Mesenchymal stem cell (in vitro differentiated cells and primary cell): ENCODE measurements around the gene SEMA5B.

Experiments used
- DNase-seq: peaks from one replicate; pipeline ENCODE4 v3.0.0-alpha.2; 2013
- H2AFZ ChIP-seq: one replicate; pipeline ENCODE4 v1.6.1; 2013; ENCODE audit warnings: low read depth, mild to moderate bottlenecking, control low read depth, inconsistent platforms, low read length, moderate library complexity
- H2AK5ac ChIP-seq: 2 replicates; pipeline ENCODE4 v1.6.1; 2013; ENCODE audit warnings: low read length, moderate library complexity, mild to moderate bottlenecking, inconsistent platforms; ENCODE audit not compliant: severe bottlenecking
- H2BK120ac ChIP-seq: one replicate; pipeline ENCODE4 v1.6.1; 2013; ENCODE audit warnings: low read depth, mild to moderate bottlenecking, inconsistent platforms, low read length, moderate library complexity
- H2BK12ac ChIP-seq, 2 experiments: one replicate each; pipeline ENCODE4 v1.6.1; 2013; ENCODE audit warnings: inconsistent platforms in 2 of 2, low read length in 2 of 2, mild to moderate bottlenecking in 2 of 2, moderate library complexity in 2 of 2, control low read depth in 1 of 2
- H2BK15ac ChIP-seq: one replicate; pipeline ENCODE4 v1.6.1; 2013; ENCODE audit warnings: mild to moderate bottlenecking, low read depth, inconsistent platforms; ENCODE audit not compliant: poor library complexity, severe bottlenecking
- H2BK5ac ChIP-seq: 2 replicates; pipeline ENCODE4 v1.6.1; 2013; ENCODE audit warnings: low read depth, mild to moderate bottlenecking, low read length, control low read depth, inconsistent platforms; ENCODE audit not compliant: poor library complexity, severe bottlenecking
- H3K14ac ChIP-seq, 2 experiments: one replicate each; pipeline ENCODE4 v1.6.1; 2013; ENCODE audit warnings: inconsistent platforms in 2 of 2, low read length in 2 of 2, control low read depth in 1 of 2, mild to moderate bottlenecking in 1 of 2, moderate library complexity in 1 of 2
- H3K18ac ChIP-seq, 2 experiments: one replicate each; pipeline ENCODE4 v1.6.1; 2013; ENCODE audit warnings: inconsistent platforms in 2 of 2, low read length in 2 of 2, control low read depth in 1 of 2, low read depth in 1 of 2, mild to moderate bottlenecking in 1 of 2
- H3K23ac ChIP-seq, 2 experiments: one replicate each; pipeline ENCODE4 v1.6.1; 2013; ENCODE audit warnings: inconsistent platforms in 2 of 2, low read length in 2 of 2, mild to moderate bottlenecking in 2 of 2, moderate library complexity in 2 of 2, control low read depth in 1 of 2
- H3K27ac ChIP-seq: 2 replicates; pipeline ENCODE4 v1.5.1; 2013; ENCODE audit warnings: mild to moderate bottlenecking, moderate library complexity, low read length, control low read depth, inconsistent platforms; ENCODE audit not compliant: poor library complexity, severe bottlenecking
- H3K27me3 ChIP-seq, 2 experiments: 2 replicates each; pipeline versions ENCODE4 v1.6.1 to v1.7.0; 2013; ENCODE audit warnings: low read length in 2 of 2, mild to moderate bottlenecking in 2 of 2, moderate library complexity in 2 of 2, control low read depth in 1 of 2, inconsistent platforms in 1 of 2; ENCODE audit not compliant: control insufficient read depth in 1 of 2, insufficient read depth in 1 of 2
- H3K36me3 ChIP-seq, 2 experiments: 2 replicates each; pipeline versions ENCODE4 v1.6.1 to v1.7.0; 2013; ENCODE audit warnings: low read length in 2 of 2, control low read depth in 1 of 2, inconsistent platforms in 1 of 2, low read depth in 1 of 2, mild to moderate bottlenecking in 1 of 2; ENCODE audit not compliant: insufficient read depth in 2 of 2, control insufficient read depth in 1 of 2
- H3K4ac ChIP-seq, 2 experiments: one replicate each; pipeline ENCODE4 v1.6.1; 2013; ENCODE audit warnings: inconsistent platforms in 2 of 2, low read length in 2 of 2, mild to moderate bottlenecking in 2 of 2, moderate library complexity in 2 of 2, control low read depth in 1 of 2, low read depth in 1 of 2
- H3K4me1 ChIP-seq: 2 replicates; pipeline ENCODE4 v1.6.1; 2013; ENCODE audit warnings: low read depth, low read length, control low read depth; ENCODE audit not compliant: control insufficient read depth, insufficient read depth
- H3K4me2 ChIP-seq: 2 replicates; pipeline ENCODE4 v1.6.1; 2013; ENCODE audit warnings: low read length, mild to moderate bottlenecking, inconsistent platforms; ENCODE audit not compliant: poor library complexity, severe bottlenecking
- H3K4me3 ChIP-seq, 2 experiments: 2 replicates each; pipeline versions ENCODE4 v1.5.1 to v1.7.0; 2013; ENCODE audit warnings: low read length in 2 of 2, mild to moderate bottlenecking in 2 of 2, control low read depth in 1 of 2, low read depth in 1 of 2; ENCODE audit not compliant: insufficient read depth in 1 of 2
- H3K79me1 ChIP-seq: replicated peaks from 2 replicates; pipeline ENCODE4 v1.6.1; 2013; ENCODE audit warnings: mild to moderate bottlenecking, control low read depth, low read length, inconsistent platforms; ENCODE audit not compliant: poor library complexity, severe bottlenecking
- H3K9ac ChIP-seq: 2 replicates; pipeline ENCODE4 v1.7.0; 2013; ENCODE audit warnings: mild to moderate bottlenecking, low read length, moderate library complexity
- H3K9me3 ChIP-seq: 2 replicates; pipeline ENCODE4 v1.7.0; 2013; ENCODE audit warnings: mild to moderate bottlenecking, low read length; ENCODE audit not compliant: control insufficient read depth
- H4K8ac ChIP-seq: one replicate; pipeline ENCODE4 v1.6.1; 2013; ENCODE audit warnings: inconsistent platforms, mild to moderate bottlenecking, low read length, moderate library complexity
- H4K91ac ChIP-seq: one replicate; pipeline ENCODE4 v1.6.1; 2013; ENCODE audit warnings: mild to moderate bottlenecking, low read length, inconsistent platforms
- WGBS: methylation state at CpG from one replicate; pipeline ENCODE4 v1.1.7; 2013; ENCODE audit warnings: mixed read lengths; 5-methylcytosine and 5-hydroxymethylcytosine counted together

The SEMA5B gene

GRCh38 chr3:122913539-122914100, 113.9 kb downstream of the SEMA5B start:
- Histone ChIP-seq H3K18ac (no peak overlapping the region), H4K8ac (no peak overlapping the region), H3K36me3 (no peaks in the 10 kb centered on the region), H3K14ac (no peak overlapping the region), H3K4me1 (peaks cover 3% of the 10 kb centered on the region), H2BK120ac (no peak overlapping the region), H3K27me3 (peaks cover 63 to 82% of the 10 kb centered on the region in 2 experiments), H4K91ac (no peak overlapping the region), H3K27ac (no peak overlapping the region), H2BK12ac (no peak overlapping the region), H2BK15ac (no peak overlapping the region), H3K9ac (no peak overlapping the region), H3K4me2 (no peak overlapping the region), H3K4ac (no peak overlapping the region), H2BK5ac (no peak overlapping the region), H2AFZ (no peak overlapping the region), H2AK5ac (no peak overlapping the region), H3K4me3 (no peak overlapping the region), H3K79me1 (no peaks in the 10 kb centered on the region), H3K9me3 (no peaks in the 10 kb centered on the region), H3K23ac (no peak overlapping the region)
- DNase-seq, result no peak
- WGBS, result 92% methylated on average over 33 of the region's 33 CpGs

- no peak overlapping the region for H3K18ac ChIP-seq
- H2BK12ac ChIP-seq, result no peak overlapping the region
- H3K4me1 ChIP-seq, result peaks cover 3% of the 10 kb centered on the region
- no peak overlapping the region for H3K4me3 ChIP-seq
- no peak overlapping the region for H4K91ac ChIP-seq
- H3K9ac ChIP-seq, result no peak overlapping the region
- H3K79me1 ChIP-seq, result no peaks in the 10 kb centered on the region
- WGBS, result 72% methylated on average over 70 of the region's 76 CpGs
- no peak overlapping the region for H3K4ac ChIP-seq
- H3K23ac ChIP-seq, result no peak overlapping the region
- no peak for DNase-seq
- H3K14ac ChIP-seq, result no peak overlapping the region
- peaks cover 57 to 80% of the 10 kb centered on the region in 2 experiments for H3K27me3 ChIP-seq
- no peak overlapping the region for H3K4me2 ChIP-seq
- H2BK15ac ChIP-seq, result no peak overlapping the region
- no peak overlapping the region for H2AK5ac ChIP-seq
- H2BK5ac ChIP-seq, result no peak overlapping the region
- H4K8ac ChIP-seq, result no peak overlapping the region
- H3K27ac ChIP-seq, result no peak overlapping the region
- H3K9me3 ChIP-seq, result no peaks in the 10 kb centered on the region
- H2BK120ac ChIP-seq, result no peak overlapping the region
- no peaks in the 10 kb centered on the region for H3K36me3 ChIP-seq
- H2AFZ ChIP-seq, result no peak overlapping the region
Observed at GRCh38 chr3:122912772-122913538, 114.6 kb downstream of the SEMA5B start.

DNA sequence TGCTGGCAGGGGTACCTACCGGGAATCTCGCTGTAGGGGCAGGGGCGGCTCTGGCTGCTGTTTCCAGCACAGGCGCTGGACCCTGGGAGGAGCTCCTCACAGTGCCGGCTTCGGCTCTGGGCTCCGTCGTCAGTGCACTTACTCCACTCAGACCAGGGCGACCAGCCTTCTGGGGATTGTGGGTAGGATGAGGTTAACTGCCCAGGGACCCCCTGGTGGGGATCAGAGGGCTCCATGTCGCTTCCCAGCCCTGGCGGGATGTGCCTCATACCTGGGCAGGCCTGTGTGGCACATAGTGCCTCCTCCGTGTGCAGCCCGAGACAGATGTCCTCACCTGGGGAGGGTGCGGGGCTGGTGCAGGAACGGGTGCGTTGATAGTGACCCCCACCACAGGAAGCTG, 115.7 kb downstream of the SEMA5B start:
- Histone ChIP-seq H3K27ac (no peak overlapping the region), H3K4me3 (no peak overlapping the region), H4K91ac (no peak overlapping the region), H3K4me2 (no peak overlapping the region), H3K79me1 (no peaks in the 10 kb centered on the region), H3K9me3 (peaks cover under 1% of the 10 kb centered on the region), H3K27me3 (peaks cover 51 to 79% of the 10 kb centered on the region in 2 experiments), H2AFZ (no peak overlapping the region), H3K4me1 (peaks cover 3% of the 10 kb centered on the region), H3K14ac (no peak overlapping the region), H4K8ac (no peak overlapping the region), H2BK5ac (no peak overlapping the region), H2AK5ac (no peak overlapping the region), H3K23ac (no peak overlapping the region), H3K4ac (no peak overlapping the region), H3K18ac (no peak overlapping the region), H3K36me3 (no peaks in the 10 kb centered on the region), H3K9ac (no peak overlapping the region), H2BK120ac (no peak overlapping the region), H2BK15ac (no peak overlapping the region), H2BK12ac (no peak overlapping the region)
- no peak for DNase-seq
- WGBS, result 93% methylated on average over 14 of the region's 16 CpGs

DNA sequence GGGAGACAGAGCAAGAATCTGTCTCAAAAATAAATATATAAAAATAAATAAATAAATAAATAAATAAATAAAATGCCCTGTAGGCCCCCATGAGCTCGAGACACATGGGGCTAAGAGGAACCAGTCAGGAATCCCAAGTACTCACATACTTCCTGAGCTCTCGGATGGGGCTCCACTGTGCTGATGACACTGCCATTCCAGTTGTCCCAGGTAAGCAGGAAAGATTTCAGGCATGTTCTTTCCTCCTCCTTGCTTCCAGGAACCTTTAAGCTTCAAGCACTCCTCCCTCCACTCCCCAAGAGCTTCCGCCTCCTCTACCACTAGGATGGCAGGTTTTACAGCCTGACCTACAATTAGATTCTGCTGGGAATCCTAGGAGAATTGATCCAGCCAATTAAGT, 119.3 kb downstream of the SEMA5B start:
- Histone ChIP-seq H2BK5ac (no peak overlapping the region), H3K4me1 (peaks cover 3% of the 10 kb centered on the region), H3K9me3 (peaks cover 21% of the 10 kb centered on the region), H2AFZ (no peak overlapping the region), H2AK5ac (no peak overlapping the region), H3K27me3 (peaks cover 30 to 54% of the 10 kb centered on the region in 2 experiments), H3K79me1 (no peaks in the 10 kb centered on the region), H2BK12ac (no peak overlapping the region), H3K4ac (no peak overlapping the region), H3K18ac (no peak overlapping the region), H3K4me3 (no peak overlapping the region), H3K4me2 (no peak overlapping the region), H2BK120ac (no peak overlapping the region), H3K27ac (no peak overlapping the region), H3K14ac (no peak overlapping the region), H3K9ac (no peak overlapping the region), H3K23ac (no peak overlapping the region), H4K8ac (no peak overlapping the region), H2BK15ac (no peak overlapping the region), H4K91ac (no peak overlapping the region), H3K36me3 (no peaks in the 10 kb centered on the region)
- WGBS, result 82% methylated on average over 3 of the region's 3 CpGs
- no peak for DNase-seq
